GM21576 (cell line): ENCODE data around the gene TTYH1.

Source experiments
- ATAC-seq: cut with Tn5 transposase; IDR thresholded peaks from one replicate; pipeline ENCODE4 v1.9.1; 2021; ENCODE audit warnings: mild to moderate bottlenecking, moderate library complexity; ENCODE audit not compliant: unreplicated experiment

TTYH1 gene

DNA sequence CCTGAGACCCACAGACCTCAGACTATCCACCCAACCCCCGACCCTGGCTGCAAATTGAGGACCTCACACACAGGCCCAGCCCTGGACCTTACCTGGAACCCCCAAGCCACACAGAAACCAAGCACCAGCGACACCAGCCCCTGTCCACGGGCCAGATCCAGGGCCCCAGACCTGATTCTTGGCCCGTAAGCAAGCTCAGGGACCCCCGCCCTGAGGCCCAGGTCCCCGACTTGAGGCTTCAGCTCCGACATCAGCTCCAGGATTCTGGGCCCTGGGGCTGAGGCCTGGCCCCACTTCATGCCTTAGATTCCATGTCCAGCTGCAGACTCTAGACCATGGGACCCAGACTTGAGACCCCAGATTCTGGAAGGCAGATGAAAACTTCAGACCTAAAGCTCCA is 6.3 kb downstream of the TTYH1 start:
- no peak for ATAC-seq

DNA sequence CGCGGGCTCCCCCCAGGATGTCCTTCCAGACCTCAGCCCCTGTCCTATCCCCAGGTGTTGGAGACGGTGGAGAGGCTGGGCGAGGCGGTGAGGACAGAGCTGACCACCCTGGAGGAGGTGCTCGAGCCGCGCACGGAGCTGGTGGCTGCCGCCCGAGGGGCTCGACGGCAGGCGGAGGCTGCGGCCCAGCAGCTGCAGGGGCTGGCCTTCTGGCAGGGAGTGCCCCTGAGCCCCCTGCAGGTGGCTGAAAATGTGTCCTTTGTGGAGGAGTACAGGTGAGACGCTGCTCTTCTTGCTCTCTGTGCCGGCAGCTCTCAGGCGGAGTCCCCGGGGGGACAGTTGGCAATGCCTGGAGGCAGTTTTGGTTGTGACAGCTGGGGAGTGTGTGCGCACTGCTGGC is 6.9 kb downstream of the TTYH1 start:
- no peak for ATAC-seq

GRCh38 chr19:54424201-54424600 is 8.9 kb downstream of the TTYH1 start:
- no peak for ATAC-seq

GRCh38 chr19:54424660-54425381 is 9.6 kb downstream of the TTYH1 start:
- no peak for ATAC-seq

DNA sequence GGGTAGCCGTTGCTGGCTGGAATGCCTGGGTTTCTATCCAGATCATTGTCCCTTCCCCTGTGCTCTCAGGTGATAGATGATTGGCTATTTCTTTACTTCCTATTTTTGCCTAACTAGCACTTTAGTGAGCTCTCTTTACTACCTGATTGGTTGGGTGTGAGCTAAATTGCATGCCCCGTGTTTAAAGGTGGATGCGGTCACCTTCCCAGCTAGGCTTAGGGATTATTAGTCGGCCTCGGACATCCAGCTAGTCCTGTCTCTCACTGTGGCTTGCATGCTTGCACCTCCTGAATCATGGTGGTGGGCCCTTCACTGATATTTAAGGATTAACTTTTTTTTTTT is 10.1 kb downstream of the TTYH1 start:
- no peak for ATAC-seq

GRCh38 chr19:54426291-54426931 is 11.1 kb downstream of the TTYH1 start:
- ATAC-seq, result no peak

- ATAC-seq, result no peak
Measured at GRCh38 chr19:54427586-54427985, 12.3 kb downstream of the TTYH1 start.

DNA sequence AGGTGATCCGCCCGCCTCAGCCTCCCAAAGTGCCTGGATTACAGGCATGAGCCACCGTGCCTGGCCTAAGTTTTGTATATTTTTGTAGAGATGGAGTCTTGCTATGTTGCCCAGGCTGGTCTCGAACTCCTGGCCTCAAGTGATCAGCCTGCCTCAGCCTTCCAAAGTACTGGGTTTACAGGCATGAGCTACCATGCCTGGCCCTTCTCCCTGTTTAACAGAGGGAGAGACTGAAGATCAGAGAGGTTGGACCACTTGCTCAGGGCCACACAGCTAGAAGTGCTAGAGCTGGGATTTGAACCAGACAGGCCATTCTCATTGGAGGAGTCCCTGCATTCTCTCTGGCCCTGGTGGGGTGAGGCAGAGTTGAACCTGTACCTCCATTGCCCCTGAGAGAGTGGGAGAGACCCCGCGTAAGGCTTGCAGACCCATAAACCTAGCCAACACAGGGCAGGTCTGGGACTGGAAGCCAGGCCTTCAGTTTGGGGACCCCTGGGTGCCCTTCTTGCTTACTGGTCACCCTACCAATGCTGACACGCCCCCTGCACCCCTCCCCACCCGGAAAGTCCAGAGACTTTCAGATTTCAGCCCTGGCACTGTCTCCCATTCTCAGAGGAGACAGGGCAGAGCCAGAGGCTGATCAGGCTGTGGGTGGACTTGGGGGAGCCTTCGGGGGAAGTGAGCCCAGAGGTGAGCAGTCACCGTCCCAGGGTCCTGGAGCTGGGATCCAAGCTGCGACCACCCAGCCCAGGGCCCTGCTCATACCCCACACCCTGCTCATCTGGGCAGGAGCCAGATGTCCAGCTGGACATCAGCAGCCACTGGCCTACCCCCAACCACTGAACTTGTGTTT is 13.3 kb downstream of the TTYH1 start:
- ATAC-seq, result no peak

DNA sequence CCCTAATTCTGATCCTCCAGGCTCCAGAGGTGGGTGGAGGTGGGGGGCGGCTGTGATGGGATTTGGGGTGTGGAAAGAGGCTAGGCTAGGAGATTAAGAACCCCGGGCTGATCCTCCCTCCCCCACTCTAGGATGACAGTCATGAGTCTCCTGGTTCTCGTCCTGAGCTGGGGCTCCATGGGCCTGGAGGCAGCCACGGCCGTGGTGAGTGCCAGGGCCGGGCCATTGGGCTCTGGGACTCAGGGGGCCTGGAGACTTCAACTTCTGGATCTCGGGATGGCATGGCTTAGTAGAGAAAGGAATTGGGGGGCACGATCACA is 13.9 kb downstream of the TTYH1 start:
- ATAC-seq, result no peak

GRCh38 chr19:54429545-54430227 is 14.4 kb downstream of the TTYH1 start:
- ATAC-seq, result no peak

GRCh38 chr19:54430306-54431254 is 15.3 kb downstream of the TTYH1 start:
- ATAC-seq, result no peak

- ATAC-seq, result no peak
Measured at GRCh38 chr19:54431255-54431838, 16.1 kb downstream of the TTYH1 start.

- no peak for ATAC-seq
Measured at GRCh38 chr19:54432144-54432738, 17.0 kb downstream of the TTYH1 start.

- no peak for ATAC-seq
Measured at GRCh38 chr19:54433697-54434096, 18.4 kb downstream of the TTYH1 start.

DNA sequence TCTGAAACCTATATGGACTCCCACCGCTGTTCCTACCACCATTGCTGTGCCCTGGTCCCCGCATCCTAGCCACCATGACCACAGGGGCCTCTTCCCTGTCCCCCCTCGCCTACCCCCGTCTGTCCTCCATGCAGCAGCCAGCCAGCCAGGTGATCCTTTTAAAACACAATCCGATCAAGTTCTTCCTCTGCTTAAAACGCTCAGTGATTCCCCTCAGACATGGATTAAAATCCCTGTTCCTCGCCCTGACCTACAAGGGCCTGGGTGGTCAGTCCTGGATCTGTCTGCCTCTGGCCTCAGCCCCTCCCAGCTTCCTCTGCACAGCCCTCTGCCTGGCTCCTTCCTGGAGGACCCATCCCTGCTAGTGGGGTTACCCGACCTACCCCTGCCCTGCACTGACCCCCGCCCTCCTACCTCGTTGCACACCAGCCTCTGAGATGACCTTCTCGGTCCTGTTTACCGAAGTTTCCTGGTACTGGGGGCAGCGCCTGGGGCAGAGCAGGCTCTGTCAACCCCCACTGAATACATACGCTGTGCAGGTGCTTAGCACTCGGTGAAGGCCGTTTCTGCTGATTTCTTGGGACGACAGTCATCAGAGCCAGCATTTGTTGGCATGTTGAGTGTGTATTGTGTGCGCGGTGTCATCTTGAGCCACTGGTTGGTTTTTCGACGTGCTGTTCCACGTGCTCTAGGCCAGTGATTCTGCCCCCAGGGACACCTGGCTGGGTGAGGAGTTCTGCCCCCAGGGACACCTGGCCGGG is 19.0 kb downstream of the TTYH1 start:
- no peak for ATAC-seq

- no peak for ATAC-seq
Measured at GRCh38 chr19:54434873-54435214, 19.6 kb downstream of the TTYH1 start.

- no peak for ATAC-seq
Measured at GRCh38 chr19:54435551-54436016, 20.3 kb downstream of the TTYH1 start.

GRCh38 chr19:54436031-54436523 is 20.8 kb downstream of the TTYH1 start:
- ATAC-seq, result no peak
